ENCODE data around the gene ZYG11B.
"Not testable (repeated sequence)": the region's sequence is repeated elsewhere in the genome, so short reads cannot be mapped to it uniquely, and the experiment has no call there.

The ZYG11B gene

DNA sequence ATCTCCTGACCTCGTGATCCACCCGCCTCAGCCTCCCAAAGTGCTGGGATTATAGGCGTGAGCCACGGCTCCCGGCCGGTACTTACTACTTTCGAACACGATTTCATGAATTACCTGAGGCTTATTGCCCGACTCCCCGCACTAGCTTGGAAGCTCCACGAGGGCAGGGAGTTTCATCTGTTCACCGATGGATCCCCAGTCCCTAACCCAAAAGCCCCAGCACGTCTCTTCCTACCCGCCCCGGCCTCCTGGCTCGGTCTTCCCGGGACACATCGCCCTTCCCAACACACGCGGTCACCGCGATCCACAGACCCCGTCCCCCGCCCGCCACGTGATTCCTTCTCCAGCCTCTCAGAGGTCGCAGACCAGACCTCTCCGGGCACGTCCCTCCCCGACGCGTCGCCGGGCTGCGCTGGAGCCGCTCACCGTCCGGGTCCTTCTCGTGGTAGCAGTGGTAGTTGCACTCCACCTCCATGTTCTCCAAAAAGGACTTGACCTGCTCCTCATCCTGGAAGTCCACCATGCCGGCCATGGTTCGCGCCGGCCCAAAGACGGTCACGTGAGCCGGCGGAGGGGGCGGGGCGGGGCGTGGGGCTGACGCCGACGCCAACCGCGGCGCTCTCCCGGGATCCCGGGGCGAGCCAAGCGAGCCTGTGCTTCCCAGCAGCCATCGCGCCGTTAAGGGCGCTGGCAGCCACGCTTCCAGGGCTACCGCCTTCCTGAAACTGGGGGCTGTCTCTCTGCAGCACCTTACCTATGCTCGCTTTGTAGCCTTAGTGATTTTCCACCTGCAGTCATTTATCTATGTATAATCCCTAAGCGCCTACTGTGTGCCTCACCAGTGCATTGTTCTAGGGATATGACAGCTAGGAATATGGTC lies 28.2 kb upstream of the ZYG11B start, which contains the start of gene COA7:
Gene COA7, minus strand, starts transcription at position 553 of the 880 bp plus-strand sequence. Its CDS starts 21 bp downstream, at position 532.
- Mint-ChIP-seq H3K27me3 (no peaks in the 10 kb centered on the region), H3K27ac (peak within 1 kb of the TSS; percentile 95), H3K36me3 (peaks cover 13% of the 10 kb centered on the region), H3K9me3 (no peaks in the 10 kb centered on the region), H3K4me3 (peak within 1 kb of the TSS; percentile 96), H3K4me1 (peaks cover 41% of the 10 kb centered on the region)
- peak; percentile 69 for ATAC-seq

DNA sequence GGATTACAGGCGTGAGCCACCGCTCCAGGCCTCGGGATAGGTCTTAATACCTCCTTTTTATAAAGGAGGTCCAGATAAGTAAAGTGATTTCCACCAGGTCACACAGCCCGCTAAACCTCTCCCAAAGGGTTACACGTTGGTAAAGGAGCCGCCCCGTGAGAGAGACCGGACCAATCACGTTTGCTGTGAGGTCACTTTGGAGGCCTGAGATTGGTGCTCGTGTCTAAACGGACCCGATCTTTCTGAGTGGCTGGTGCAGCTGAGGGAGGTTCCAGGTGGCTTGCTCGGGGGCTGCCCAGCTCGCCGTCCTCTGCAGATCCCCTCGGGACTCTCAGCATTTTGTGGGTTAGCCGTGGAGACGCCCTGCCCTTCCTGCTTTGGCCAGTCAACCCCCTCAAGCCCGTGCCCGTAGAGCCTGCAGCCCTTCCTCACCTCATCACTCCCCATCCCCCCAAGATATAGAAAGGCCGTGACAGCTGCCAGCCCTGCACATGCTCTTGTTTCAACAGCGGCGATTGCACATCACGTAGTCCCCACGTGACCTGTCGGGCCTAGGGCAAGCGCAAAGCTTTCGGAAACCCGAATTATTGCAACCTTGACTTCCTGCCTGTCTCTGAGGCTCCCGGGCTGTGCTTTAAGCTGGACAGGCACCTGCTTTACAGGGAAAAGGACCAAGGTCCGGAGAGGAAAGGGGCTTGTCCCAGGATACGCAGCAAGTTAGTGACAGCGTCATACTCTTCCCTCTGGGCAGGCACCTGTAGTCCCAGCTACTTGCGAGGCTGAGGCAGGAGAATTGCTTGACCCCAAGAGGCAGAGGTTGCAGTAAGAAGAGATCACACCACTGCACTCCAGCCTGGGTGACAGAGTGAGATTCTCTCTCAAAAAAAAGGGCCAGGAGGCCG lies 23.1 kb upstream of the ZYG11B start:
- peak; percentile 97 for ATAC-seq
- Mint-ChIP-seq H3K27ac (peak overlapping the region; percentile 97), H3K9me3 (no peaks in the 10 kb centered on the region), H3K4me1 (peaks cover 30% of the 10 kb centered on the region), H3K4me3 (peak overlapping the region; percentile 81), H3K36me3 (no peaks in the 10 kb centered on the region), H3K27me3 (no peaks in the 10 kb centered on the region)

DNA sequence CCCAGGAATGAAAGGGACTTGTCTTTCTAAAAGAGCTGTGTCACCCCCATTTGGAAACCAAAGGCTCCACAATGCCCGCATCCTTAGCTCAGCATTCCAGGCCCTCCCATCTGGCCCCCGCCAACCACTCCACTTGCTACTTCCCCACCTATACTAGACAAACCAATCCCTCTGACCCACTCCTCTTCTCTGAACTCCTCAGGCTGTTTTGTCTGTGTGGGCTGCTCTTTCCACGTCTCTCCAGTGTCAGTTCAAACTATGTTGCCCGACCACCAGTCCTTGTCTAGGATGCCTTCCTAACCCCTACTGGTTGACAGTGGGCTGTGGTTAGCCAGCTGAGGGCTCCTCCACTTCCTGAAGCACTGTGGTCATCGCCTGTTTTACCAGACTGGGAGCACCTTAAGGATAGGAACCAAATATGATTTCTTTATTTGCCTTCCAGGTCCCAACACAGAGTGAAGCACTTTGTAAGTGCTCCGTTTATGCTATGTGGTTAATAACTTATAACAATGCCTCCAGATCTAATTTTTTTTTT lies 20.1 kb upstream of the ZYG11B start:
- no peaks in the 10 kb centered on the region for H3K27me3 Mint-ChIP-seq
- H3K36me3 Mint-ChIP-seq = no peaks in the 10 kb centered on the region
- H3K27ac Mint-ChIP-seq = no peak overlapping the region
- H3K9me3 Mint-ChIP-seq = no peaks in the 10 kb centered on the region
- no peak overlapping the region for H3K4me3 Mint-ChIP-seq
- no peak for ATAC-seq
- peaks cover 26% of the 10 kb centered on the region for H3K4me1 Mint-ChIP-seq

DNA sequence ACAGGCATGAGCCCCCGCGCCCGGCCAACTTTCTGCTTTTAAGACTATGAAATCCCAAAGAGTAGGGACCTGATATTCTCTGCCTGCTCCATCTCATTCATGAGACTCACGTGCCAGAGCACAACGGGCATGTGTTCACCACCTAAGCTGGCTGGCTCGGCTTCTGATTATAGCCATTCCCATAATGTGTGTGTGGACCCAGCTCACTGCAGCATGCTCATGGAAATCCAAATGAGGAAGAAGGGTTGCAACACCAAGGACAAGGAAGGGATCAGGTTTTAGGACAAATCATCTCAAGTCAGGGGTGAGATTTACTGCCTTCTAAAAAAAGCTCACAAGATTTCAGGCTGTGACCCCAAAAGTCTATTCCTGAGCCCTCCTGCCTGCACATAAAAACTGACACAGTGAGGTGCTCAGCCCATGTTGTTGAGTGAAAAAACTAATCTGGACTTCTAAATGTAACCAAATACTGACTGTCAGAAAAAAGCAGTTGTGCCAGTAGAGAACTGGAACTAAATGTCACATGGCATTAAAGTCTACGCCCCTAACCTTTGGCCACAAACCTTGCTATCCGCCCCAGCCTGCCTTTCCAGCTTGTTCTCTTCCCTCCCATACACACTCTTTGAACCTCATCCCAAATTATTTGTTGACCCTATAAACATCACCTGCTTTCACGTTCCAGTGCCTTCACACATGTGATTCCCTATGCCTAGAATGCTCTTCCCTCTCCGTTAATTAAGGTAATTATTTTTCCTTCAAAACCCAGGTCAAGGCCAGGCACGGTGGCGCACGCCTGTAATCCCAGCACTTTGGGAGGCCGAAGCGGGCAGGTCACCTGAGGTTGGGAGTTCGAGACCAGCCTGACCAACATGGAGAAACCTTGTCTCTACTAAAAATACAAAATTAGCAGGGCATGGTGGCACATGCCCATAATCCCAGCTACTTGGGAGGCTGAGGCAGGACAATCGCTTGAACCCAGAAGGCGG lies 19.0 kb upstream of the ZYG11B start:
- Mint-ChIP-seq H3K27ac (no peak overlapping the region), H3K36me3 (no peaks in the 10 kb centered on the region), H3K4me3 (no peak overlapping the region), H3K4me1 (peaks cover 23% of the 10 kb centered on the region), H3K27me3 (no peaks in the 10 kb centered on the region), H3K9me3 (no peaks in the 10 kb centered on the region)
- no peak for ATAC-seq

DNA sequence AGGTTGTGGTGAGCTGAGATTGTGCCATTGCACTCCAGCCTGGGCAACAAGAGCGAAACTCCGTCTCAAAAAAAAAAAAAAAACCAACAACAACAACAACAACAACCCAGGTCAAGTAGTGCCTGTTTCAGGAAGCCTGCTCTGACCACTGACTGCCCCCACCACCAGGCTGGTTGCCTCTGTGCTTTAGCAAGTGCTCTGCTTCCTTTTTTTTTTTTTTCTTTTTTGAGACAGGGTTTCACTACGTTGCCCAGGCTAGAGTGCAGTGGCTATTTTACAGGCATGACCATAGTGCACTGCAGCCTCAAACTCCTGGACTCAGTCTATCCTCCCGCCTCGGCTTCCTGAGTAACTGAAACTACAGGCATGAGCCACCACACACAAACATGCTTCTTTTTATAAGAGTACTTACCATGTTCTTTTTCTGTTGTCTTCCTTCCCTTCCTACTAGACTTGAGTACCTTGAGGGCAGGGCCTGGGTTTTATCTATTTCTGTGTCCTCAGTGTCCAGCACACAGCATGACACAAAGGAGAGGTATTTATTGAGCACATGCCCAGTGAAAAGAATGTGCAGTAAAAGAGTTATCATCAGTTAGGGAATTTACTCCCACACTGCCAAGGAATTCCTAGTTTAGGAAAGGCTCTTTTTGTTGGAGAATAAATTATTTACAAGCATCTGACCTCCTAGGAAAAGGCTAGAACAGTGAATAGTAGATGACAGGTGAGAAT lies 18.2 kb upstream of the ZYG11B start:
- Mint-ChIP-seq H3K27ac (no peak overlapping the region), H3K9me3 (no peaks in the 10 kb centered on the region), H3K4me1 (peaks cover 20% of the 10 kb centered on the region), H3K4me3 (no peak overlapping the region), H3K27me3 (no peaks in the 10 kb centered on the region), H3K36me3 (no peaks in the 10 kb centered on the region)
- ATAC-seq = no peak

DNA sequence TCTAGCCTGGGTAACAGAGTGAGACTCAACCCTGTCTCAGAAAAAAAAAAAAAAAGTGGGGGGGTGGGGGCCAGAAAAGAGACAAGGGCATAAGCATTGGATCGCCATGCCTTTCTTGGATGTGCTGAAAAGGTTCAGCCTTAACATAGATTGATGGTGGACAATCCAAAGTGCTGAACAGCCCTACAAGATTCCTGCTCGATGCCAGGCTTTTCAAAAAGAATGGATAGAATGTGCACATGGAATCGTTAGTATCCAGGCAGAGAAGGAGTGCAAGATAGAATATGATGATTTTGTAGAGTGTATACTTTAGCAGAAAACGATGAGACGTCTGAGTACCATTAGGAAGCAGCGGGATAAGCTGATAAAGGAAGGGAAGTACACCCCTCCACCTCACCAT lies 17.2 kb upstream of the ZYG11B start:
- no peaks in the 10 kb centered on the region for H3K27me3 Mint-ChIP-seq
- no peaks in the 10 kb centered on the region for H3K9me3 Mint-ChIP-seq
- peaks cover 12% of the 10 kb centered on the region for H3K4me1 Mint-ChIP-seq
- ATAC-seq = no peak
- H3K36me3 Mint-ChIP-seq = no peaks in the 10 kb centered on the region
- no peak overlapping the region for H3K4me3 Mint-ChIP-seq
- H3K27ac Mint-ChIP-seq = no peak overlapping the region

DNA sequence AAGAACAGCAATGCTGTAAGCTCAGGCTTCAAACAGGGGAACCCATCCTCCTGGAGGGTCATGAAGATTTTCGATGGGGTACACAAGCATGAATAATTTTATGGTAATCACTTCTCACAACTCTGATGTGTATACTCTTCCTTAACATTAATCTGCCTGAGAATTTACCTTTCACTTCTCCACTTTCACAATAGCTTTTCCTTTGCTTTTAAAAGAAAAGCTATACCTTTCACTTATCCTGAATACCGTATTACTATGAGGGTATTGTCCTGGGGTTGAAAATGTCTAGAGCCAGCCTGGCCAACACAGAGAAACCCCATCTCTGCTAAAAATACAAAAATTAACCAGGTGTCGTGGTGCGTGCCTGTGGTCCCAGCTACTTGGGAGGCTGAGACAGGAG lies 12.7 kb upstream of the ZYG11B start:
- Mint-ChIP-seq H3K27me3 (no peaks in the 10 kb centered on the region), H3K4me1 (no peaks in the 10 kb centered on the region)

DNA sequence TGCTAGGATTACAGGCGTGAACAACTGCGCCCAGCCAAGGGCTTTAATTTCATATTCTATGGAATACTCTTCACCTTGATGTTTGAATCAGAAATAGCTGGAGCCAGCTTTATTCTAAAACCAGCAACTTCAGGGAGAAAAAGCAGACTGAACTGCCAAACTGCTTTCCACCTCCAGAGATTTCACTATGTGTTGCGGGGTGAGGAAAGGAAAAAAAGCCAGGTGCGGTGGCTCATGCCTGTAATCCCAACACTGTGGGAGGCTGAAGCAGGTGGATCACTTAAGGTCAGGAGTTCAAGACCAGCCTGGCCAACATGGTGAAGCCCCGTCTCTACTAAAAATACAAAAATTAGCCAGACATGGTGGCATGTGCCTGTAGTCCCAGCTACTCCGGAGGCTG lies 11.0 kb upstream of the ZYG11B start:
- H3K36me3 Mint-ChIP-seq, H3K27me3 Mint-ChIP-seq, H3K27ac Mint-ChIP-seq, ATAC-seq, H3K9me3 Mint-ChIP-seq, H3K4me1 Mint-ChIP-seq, H3K4me3 Mint-ChIP-seq: not testable (repeated sequence)

More for the DNA sequence above, 12.7 kb upstream of the ZYG11B start:
- H3K27ac Mint-ChIP-seq = no peak overlapping the region
- no peaks in the 10 kb centered on the region for H3K9me3 Mint-ChIP-seq
- no peaks in the 10 kb centered on the region for H3K36me3 Mint-ChIP-seq
- no peak overlapping the region for H3K4me3 Mint-ChIP-seq
- ATAC-seq = no peak

DNA sequence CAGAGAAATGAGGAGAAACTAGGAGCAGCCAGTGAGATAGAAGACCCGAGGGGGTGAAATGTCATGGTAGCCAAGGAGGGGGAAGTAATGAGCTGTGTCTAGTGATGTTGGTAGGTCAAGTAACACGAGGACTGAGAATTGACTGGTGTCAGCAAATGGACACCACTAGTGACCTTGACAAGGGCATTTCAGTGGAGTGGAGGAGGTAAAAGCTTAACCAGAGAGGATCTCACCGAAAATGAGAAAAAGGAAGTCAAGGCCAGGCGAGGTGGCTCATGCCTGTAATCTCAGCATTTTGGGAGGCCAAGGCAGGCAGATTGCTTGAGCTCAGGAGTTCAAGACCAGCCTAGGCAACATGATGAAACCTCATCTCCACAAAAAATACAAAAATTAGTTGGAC lies 3.0 kb upstream of the ZYG11B start:
- peaks cover 13% of the 10 kb centered on the region for H3K27me3 Mint-ChIP-seq
- peaks cover 30% of the 10 kb centered on the region for H3K4me1 Mint-ChIP-seq
- ATAC-seq = no peak
- no peaks in the 10 kb centered on the region for H3K9me3 Mint-ChIP-seq
- H3K27ac Mint-ChIP-seq = peak overlapping the region; percentile 7
- no peak overlapping the region for H3K4me3 Mint-ChIP-seq
- no peaks in the 10 kb centered on the region for H3K36me3 Mint-ChIP-seq

DNA sequence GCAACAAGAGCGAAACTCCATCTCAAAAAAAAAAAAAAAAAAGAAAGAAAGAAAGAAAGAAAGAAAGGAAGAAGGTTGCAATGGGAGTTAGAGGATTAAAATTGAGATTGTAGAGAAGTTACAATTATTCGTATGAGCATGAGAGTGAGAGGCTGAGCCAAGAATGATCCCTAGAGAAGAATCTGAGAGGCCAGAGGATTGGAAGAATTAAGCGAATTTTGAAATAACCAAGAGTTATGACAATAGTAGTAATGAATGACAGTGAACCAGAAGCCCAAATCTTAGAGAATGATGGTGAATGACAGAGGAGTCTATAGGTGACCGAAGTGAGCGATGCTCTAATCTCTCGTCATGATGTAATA lies 369 bp upstream of the ZYG11B start:
- peak overlapping the region; percentile 88 for H3K27ac Mint-ChIP-seq
- H3K27me3 Mint-ChIP-seq = peaks cover 13% of the 10 kb centered on the region
- peak overlapping the region; percentile 78 for H3K4me3 Mint-ChIP-seq
- peaks cover 44% of the 10 kb centered on the region for H3K4me1 Mint-ChIP-seq
- H3K9me3 Mint-ChIP-seq = no peaks in the 10 kb centered on the region
- H3K36me3 Mint-ChIP-seq = no peaks in the 10 kb centered on the region
- ATAC-seq = no peak

DNA sequence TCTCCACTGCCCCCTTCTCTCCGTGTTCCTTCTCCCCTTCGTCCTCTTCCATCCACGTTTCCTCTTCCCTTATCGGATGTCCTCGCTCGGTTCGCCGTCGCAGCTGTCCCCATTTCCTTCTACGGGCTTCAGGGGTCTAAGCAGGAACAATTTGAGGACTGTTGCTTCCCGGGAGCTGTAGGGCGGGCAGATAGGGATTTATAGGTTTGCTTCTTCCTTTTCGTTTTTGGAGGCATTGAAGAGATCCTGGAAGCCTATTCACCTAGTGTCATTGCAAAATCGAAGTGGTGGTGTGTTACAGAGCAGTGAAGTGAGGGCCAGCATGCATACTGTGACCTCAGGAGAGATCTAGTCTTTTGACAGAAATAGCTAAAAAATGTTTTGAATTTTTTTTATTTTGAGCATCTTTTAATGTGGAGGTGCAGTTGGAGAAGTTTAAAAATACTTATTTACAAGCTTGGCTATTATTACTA lies 897 bp downstream of the ZYG11B start:
- peaks cover 45% of the 10 kb centered on the region for H3K4me1 Mint-ChIP-seq
- peak overlapping the region; percentile 90 for H3K4me3 Mint-ChIP-seq
- no peaks in the 10 kb centered on the region for H3K36me3 Mint-ChIP-seq
- H3K9me3 Mint-ChIP-seq = no peaks in the 10 kb centered on the region
- H3K27ac Mint-ChIP-seq = peak overlapping the region; percentile 88
- H3K27me3 Mint-ChIP-seq = peaks cover 13% of the 10 kb centered on the region
- ATAC-seq = no peak

DNA sequence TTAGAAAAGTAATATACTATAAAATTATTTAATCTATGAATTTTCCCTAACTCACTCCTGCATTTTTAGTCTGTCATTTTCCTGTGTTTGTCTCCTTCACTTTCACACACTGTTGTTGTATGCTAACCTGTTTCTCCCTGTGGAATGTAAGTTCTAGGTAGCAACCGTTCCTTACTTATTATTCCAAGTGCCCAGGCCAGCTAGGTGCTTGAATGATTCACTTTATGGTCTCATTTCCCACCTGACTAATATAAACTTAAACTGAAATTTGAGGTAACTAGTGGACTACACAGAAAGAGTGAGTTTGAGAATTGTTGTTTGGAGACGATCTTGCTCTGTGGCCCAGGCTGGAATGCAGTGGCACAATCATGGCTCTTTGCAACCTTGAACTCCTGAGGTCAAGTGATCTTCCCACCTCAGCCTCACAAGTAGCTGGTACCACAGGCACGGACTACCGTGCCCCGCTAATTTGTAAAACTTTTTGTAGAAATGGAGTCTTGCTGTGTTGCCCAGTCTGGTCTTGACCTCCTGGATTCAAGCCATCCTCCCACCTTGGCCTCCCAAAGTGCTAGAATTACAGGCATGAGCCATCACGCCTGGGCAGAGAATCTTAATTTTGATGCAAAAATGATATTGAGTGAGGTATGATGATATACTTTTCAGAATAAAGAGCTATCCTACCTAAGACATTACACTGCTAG lies 1.9 kb downstream of the ZYG11B start:
- Mint-ChIP-seq H3K4me1 (peaks cover 45% of the 10 kb centered on the region), H3K4me3 (no peak overlapping the region), H3K36me3 (no peaks in the 10 kb centered on the region), H3K9me3 (no peaks in the 10 kb centered on the region), H3K27me3 (peaks cover 8% of the 10 kb centered on the region), H3K27ac (no peak overlapping the region)
- no peak for ATAC-seq

DNA sequence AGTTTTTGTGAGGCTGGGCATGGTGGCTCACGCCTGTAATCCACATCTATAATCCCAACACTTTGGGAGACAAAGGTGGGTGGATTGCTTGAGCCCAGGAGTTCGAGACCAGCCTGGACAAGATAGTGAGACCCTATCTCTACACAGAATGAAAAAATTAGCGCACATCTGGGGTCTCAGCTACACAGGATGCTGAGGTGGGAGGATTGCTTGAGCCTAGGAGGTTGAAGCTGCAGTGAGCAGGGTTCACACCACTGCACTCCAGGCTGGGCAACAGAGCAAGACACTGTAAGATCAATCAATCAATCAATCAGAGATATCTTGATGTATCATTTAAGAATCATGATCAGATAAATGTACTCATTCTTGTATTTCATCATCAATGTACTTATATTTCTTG lies 7.1 kb downstream of the ZYG11B start:
- H3K36me3 Mint-ChIP-seq = peaks cover 2% of the 10 kb centered on the region
- no peaks in the 10 kb centered on the region for H3K9me3 Mint-ChIP-seq
- ATAC-seq = no peak
- H3K4me1 Mint-ChIP-seq = peaks cover 22% of the 10 kb centered on the region
- H3K27ac Mint-ChIP-seq = no peak overlapping the region
- H3K4me3 Mint-ChIP-seq = no peak overlapping the region
- H3K27me3 Mint-ChIP-seq = no peaks in the 10 kb centered on the region

Data from stimulated activated memory B cell treated with anti-CD40 and anti-IgM and Interleukin-4, amounts not matched to agents 10 μg/mL and 1 μg/mL and 100 μg/mL, for 72 hours (primary cell).